Esophagus squamous epithelium (tissue), 5 donors: Measurements from ENCODE around the gene DCLK3. TPM values are rescaled to one million over a fixed set of nuclear protein-coding genes. Genes with fewer than 3 reads are reported as not detected.

Source experiments
- DNase-seq: peaks from one replicate; lab custom pipeline; 2025; lab: John Stamatoyannopoulos, UW
- H3K27ac ChIP-seq, 4 donors: fragments of 200-600 bp; sonication (generic); one replicate each; pipeline ENCODE4 v1.5.1; 2016 to 2019; ENCODE audit warnings: mild to moderate bottlenecking in 1 of 4
- H3K27me3 ChIP-seq, 4 donors: fragments of 200-600 bp; sonication (generic); 1 replicate in 3 of 4; 2 replicates in 1 of 4; pipeline versions ENCODE4 v1.5.1 to v1.6.0; 2017 to 2021; ENCODE audit warnings: antibody characterized with exemption in 1 of 4
- H3K36me3 ChIP-seq, 3 donors: fragments of 200-600 bp; sonication (generic); one replicate each; pipeline ENCODE4 v1.5.1; 2016 to 2019
- H3K4me1 ChIP-seq, 3 donors: fragments of 200-600 bp; sonication (generic); one replicate each; pipeline ENCODE4 v1.5.1; 2017 to 2019
- H3K4me3 ChIP-seq, 4 donors: fragments of 200-600 bp; sonication (generic); 1 replicate in 3 of 4; 2 replicates in 1 of 4; pipeline ENCODE4 v1.5.1; 2016 to 2019; ENCODE audit warnings: mild to moderate bottlenecking in 2 of 4, moderate library complexity in 1 of 4
- H3K9me3 ChIP-seq, 3 donors: fragments of 200-600 bp; sonication (generic); one replicate each; pipeline ENCODE4 v1.5.1; 2016 to 2019
- POLR2A ChIP-seq, 4 donors: fragments of 450-650 bp; IDR thresholded peaks; one replicate each; pipeline ENCODE4 v1.6.1; 2017; ENCODE audit warnings: antibody characterized with exemption in 4 of 4, mild to moderate bottlenecking in 4 of 4, moderate library complexity in 3 of 4
- WGBS, 2 donors: methylation state at CpG; one replicate each; pipeline ENCODE4 v1.1.5; 2018; 5-methylcytosine and 5-hydroxymethylcytosine counted together
- intact Hi-C: fragments of 100-400 bp; cut with DNase I; formaldehyde crosslinking; loops from one replicate; pipeline ENCODE4 v1.15.0; 2022
- total RNA-seq, 4 donors: library from RNA; depleted of rRNA; stranded (reverse); fragments of >200 nt; gene quantifications; one replicate each; pipeline ENCODE4 v1.1.0, GENCODE V29; 2016
- TF ChIP-seq, protein P1 (sequence below), 6 experiments: fragments of 450-650 bp in 4 of 6; fragments of 200-600 bp in 2 of 6; sonication (generic) in 2 of 6; IDR thresholded peaks; one replicate each; pipeline ENCODE4 v1.5.1; 2016 to 2019; ENCODE audit warnings: antibody characterized with exemption in 6 of 6, mild to moderate bottlenecking in 4 of 6, moderate library complexity in 4 of 6
- donor health status: DM: yes; HTN: yes; CAD: no.

The DCLK3 gene
- total RNA-seq, 4 donors from 2014 or later, result 0.13 to 0.19 (median 0.18) TPM; not detected in 1

DNA sequence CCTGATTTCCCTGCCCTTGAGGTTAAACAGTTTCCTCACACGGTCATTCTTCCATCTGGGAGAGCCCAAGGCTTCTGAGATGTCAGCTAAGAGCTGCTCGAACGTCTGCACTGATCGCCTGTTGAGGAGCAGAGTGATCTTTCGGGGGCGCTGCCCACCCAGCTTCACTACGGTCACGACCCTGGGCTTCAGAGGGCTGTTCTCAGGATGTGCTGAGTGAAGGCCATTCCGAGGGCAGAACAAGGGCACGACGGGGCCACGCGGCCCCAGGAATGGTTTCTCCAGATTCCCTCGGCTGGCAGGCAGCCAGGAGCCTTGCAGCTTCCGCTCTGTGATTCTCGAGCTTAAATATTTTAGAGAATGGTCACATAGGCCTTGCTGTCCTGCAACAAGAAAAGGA, 25.7 kb downstream of the DCLK3 start:
- intact Hi-C loops, result loop anchor here (10.0 kb wide), 1 partner anchor 216 kb away; no protein-coding TSS in a partner anchor
- H3K4me3 ChIP-seq, result no peak overlapping the region
- no peaks in the 10 kb centered on the region for H3K9me3 ChIP-seq
- no peak for DNase-seq
- H3K4me1 ChIP-seq, result no peaks in the 10 kb centered on the region
- 72 to 93% methylated on average over 14 to 15 of the region's 16 CpGs for WGBS, 2 donors
- H3K27ac ChIP-seq, result no peak overlapping the region
- peaks cover 0 to 4% (median 0%) of the 10 kb centered on the region in 4 donors for H3K27me3 ChIP-seq
- no peaks in the 10 kb centered on the region for H3K36me3 ChIP-seq
- TF ChIP-seq POLR2A (IDR thresholded peaks at IDR 0.05), result no peak
- TF ChIP-seq, protein P1, sequence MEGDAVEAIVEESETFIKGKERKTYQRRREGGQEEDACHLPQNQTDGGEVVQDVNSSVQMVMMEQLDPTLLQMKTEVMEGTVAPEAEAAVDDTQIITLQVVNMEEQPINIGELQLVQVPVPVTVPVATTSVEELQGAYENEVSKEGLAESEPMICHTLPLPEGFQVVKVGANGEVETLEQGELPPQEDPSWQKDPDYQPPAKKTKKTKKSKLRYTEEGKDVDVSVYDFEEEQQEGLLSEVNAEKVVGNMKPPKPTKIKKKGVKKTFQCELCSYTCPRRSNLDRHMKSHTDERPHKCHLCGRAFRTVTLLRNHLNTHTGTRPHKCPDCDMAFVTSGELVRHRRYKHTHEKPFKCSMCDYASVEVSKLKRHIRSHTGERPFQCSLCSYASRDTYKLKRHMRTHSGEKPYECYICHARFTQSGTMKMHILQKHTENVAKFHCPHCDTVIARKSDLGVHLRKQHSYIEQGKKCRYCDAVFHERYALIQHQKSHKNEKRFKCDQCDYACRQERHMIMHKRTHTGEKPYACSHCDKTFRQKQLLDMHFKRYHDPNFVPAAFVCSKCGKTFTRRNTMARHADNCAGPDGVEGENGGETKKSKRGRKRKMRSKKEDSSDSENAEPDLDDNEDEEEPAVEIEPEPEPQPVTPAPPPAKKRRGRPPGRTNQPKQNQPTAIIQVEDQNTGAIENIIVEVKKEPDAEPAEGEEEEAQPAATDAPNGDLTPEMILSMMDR (IDR thresholded peaks at IDR 0.05), result no peak

DNA sequence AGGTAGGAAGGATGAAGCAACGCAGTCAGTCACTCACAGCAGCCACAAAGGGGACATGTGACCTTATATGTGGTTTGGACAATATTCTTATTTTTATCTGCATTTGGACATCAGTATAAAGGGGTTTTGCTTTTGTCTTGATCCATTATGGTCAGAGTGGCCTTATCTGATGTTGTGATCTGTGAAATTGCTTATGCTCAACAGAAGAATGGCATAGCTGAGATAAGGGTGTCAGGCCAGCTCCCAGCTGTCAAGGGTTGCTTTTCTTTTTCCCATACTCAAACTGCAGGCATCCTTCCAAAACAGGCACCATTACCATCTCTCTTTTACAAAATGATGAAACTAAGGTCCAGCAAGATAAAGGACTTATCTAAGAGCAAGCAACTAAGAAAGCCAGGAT, 28.1 kb downstream of the DCLK3 start:
- intact Hi-C loops, result loop anchor here (10.0 kb wide), 1 partner anchor 218 kb away; no protein-coding TSS in a partner anchor

DNA sequence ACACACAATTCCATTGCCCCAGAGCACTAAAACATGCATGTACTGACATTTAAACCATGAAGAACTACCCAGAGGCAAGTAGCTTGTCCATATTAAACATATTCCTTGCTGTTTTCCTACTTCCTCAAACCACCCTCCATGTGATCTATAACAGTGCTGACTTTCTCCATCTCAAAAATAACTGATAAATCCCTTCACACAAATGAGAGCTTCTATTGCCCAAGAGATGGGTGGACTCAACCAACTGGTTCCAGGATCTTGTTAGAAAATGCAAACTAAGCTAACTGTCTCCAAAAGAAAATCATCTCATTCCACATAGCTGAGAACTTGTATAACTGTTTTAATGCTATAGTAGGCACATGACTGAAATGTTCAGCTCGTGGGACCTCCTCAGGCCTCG, 29.6 kb downstream of the DCLK3 start:
- H3K4me1 ChIP-seq, result no peaks in the 10 kb centered on the region
- no peak for DNase-seq
- WGBS, 2 donors, result 67 to 84% methylated on average over 1 to 2 of the region's 2 CpGs
- intact Hi-C loops, result loop anchor here (5.0 to 10.0 kb wide), 2 partner anchors 133 to 220 kb away; no protein-coding TSS in a partner anchor
- no peak overlapping the region for H3K27ac ChIP-seq
- H3K27me3 ChIP-seq, result no peaks in the 10 kb centered on the region
- H3K36me3 ChIP-seq, result no peaks in the 10 kb centered on the region
- H3K9me3 ChIP-seq, result no peaks in the 10 kb centered on the region
- TF ChIP-seq, protein P1 (IDR thresholded peaks at IDR 0.05), result no peak
- TF ChIP-seq POLR2A (IDR thresholded peaks at IDR 0.05), result no peak
- H3K4me3 ChIP-seq, result no peak overlapping the region

More for the DNA sequence above, 28.1 kb downstream of the DCLK3 start:
- Histone ChIP-seq H3K9me3 (no peaks in the 10 kb centered on the region), H3K27ac (no peak overlapping the region), H3K36me3 (no peaks in the 10 kb centered on the region), H3K4me3 (no peak overlapping the region), H3K4me1 (no peaks in the 10 kb centered on the region), H3K27me3 (peaks cover 0 to 3% (median 0%) of the 10 kb centered on the region in 4 donors)
- 85 to 92% methylated on average over 1 of the region's 1 CpG for whole genome bisulfite sequencing, 2 donors
- TF ChIP-seq, protein P1 (IDR thresholded peaks at IDR 0.05), result no peak
- TF ChIP-seq POLR2A (IDR thresholded peaks at IDR 0.05), result no peak
- no peak for DNase-seq

DNA sequence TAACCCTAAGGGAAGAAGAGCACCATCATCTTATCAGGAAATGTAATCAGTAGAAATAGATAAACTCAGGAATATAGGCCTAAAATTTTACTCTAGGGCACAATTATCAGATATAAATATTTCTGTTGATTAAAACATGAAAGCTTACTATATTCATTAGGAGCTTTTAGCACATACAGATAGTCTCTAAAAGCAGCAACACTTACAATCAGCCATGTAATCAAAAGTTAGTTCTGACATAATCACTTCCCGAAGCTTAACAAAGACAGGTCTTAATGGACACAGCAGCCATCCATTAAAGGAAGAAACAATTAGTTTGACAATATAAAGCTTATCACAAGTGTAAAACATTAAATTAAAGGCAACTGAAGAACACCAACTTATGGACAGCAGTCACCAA, 30.6 kb downstream of the DCLK3 start:
- H3K36me3 ChIP-seq, result no peaks in the 10 kb centered on the region
- no peaks in the 10 kb centered on the region for H3K4me1 ChIP-seq
- TF ChIP-seq, protein P1 (IDR thresholded peaks at IDR 0.05), result no peak
- no peak for TF ChIP-seq POLR2A (IDR thresholded peaks at IDR 0.05)
- no peaks in the 10 kb centered on the region for H3K9me3 ChIP-seq
- no peak overlapping the region for H3K4me3 ChIP-seq
- H3K27me3 ChIP-seq, result peaks cover 0 to 3% (median 0%) of the 10 kb centered on the region in 4 donors
- 77 to 78% methylated on average over 1 of the region's 1 CpG for WGBS, 2 donors
- no peak for DNase-seq
- intact Hi-C loops, result loop anchor here (5.0 to 10.0 kb wide), 2 partner anchors 134 to 221 kb away; no protein-coding TSS in a partner anchor
- no peak overlapping the region for H3K27ac ChIP-seq

DNA sequence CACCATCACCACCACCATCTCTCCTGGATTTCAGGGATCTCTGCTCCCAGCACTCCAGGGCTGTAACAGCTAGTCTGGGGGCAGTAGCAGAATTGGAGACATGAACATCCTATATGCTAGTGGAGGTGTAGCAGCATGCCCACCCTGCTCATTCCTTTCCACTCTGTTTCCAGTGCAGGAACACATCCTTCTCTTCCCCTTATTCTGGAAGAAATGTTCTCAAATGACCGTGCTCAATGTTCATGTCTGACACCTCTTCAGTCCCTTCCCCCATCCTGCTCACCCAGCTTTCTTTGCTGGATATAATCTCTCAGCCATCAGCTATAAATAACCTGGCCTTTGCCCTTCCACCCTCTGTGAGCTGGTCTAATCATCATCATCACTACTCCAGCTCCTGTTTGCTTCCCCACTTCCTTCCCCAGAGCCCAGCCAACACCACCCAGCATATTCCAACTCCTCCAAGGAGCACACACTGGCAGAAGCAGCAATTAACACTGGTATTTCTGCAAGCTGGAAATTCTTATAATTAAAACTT, 31.1 kb downstream of the DCLK3 start:
- Histone ChIP-seq H3K36me3 (no peaks in the 10 kb centered on the region), H3K4me3 (no peak overlapping the region), H3K27ac (no peak overlapping the region), H3K27me3 (peaks cover 0 to 6% (median 0%) of the 10 kb centered on the region in 4 donors), H3K9me3 (no peaks in the 10 kb centered on the region), H3K4me1 (no peaks in the 10 kb centered on the region)
- intact Hi-C loops, result loop anchor here (5.0 to 10.0 kb wide), 2 partner anchors 134 to 222 kb away; no protein-coding TSS in a partner anchor
- no peak for TF ChIP-seq POLR2A (IDR thresholded peaks at IDR 0.05)
- TF ChIP-seq, protein P1 (IDR thresholded peaks at IDR 0.05), result no peak
- no peak for DNase-seq
- WGBS, 2 donors, result 53 to 69% methylated on average over 1 of the region's 1 CpG
